Loucy (cell line): ENCODE measurements around the gene RPL11.

ENCODE experiments used
- CTCF ChIP-seq: fragments of 200-600 bp; sonication (generic); conservative IDR thresholded peaks from 2 replicates; pipeline ENCODE4 v1.5.1; 2014; ENCODE audit warnings: mild to moderate bottlenecking, antibody characterized with exemption, low read length
- EZH2phosphoT487 ChIP-seq: fragments of 200-600 bp; IDR thresholded peaks from 2 replicates; pipeline ENCODE4 v1.6.1; 2018; ENCODE audit warnings: antibody characterized with exemption, mild to moderate bottlenecking, moderate library complexity, borderline replicate concordance

GRCh38 chr1:23742670-23743286, 51.2 kb downstream of the RPL11 start:
- no peak for TF ChIP-seq CTCF
- TF ChIP-seq EZH2phosphoT487, result no peak
